ENCODE measurements around the gene RAB29. TPM values are rescaled to one million over a fixed set of nuclear protein-coding genes. Genes with fewer than 3 reads are reported as not detected.

The RAB29 gene
- total and polyA plus RNA-seq, 2 donors (not counting 3 experiments of a cell fraction or from before 2014, with no cell fraction given), result 18.1 to 18.8 TPM

GRCh38 chr1:205822397-205822796, 47.1 kb upstream of the RAB29 start:
- intact Hi-C loops (cut with micrococcal nuclease) (no loop called here), dilution Hi-C loops (cut with MboI; ENCODE audit: extremely low pct_ligation_motif_present, low sequenced_read_pairs) (no loop called here)
- no peak overlapping the region for H3K9ac ChIP-seq (replicated peaks; ENCODE audit: extremely low read depth, insufficient read depth, low read length)
- ChIA-PET POLR2A (no interaction called here), CTCF (no interaction called here)
- no peak for TF ChIP-seq CTCF (IDR thresholded peaks at IDR 0.05; ENCODE audit: extremely low read depth in 1 of 2, insufficient read depth in 1 of 2, low read depth in 1 of 2, low read length in 2 of 2)
- TF ChIP-seq GATA2 (IDR thresholded peaks at IDR 0.05; ENCODE audit: insufficient read depth, insufficient read length, low read depth, low read length), result no peak
- no peak for TF ChIP-seq MAX (IDR thresholded peaks at IDR 0.05; ENCODE audit: insufficient read depth, insufficient read length)
- no peak for TF ChIP-seq JUN (IDR thresholded peaks at IDR 0.05; ENCODE audit: borderline replicate concordance, insufficient read depth, insufficient read length, low read depth)
- TF ChIP-seq POLR2AphosphoS5 (IDR thresholded peaks at IDR 0.05; ENCODE audit: insufficient read depth, low read depth, low read length), result no peak
- TF ChIP-seq POLR2A (IDR thresholded peaks at IDR 0.05; ENCODE audit: low read depth, low read length), result no peak
- TF ChIP-seq FOS (IDR thresholded peaks at IDR 0.05; ENCODE audit: borderline replicate concordance, insufficient read depth, low read length), result no peak
- no peak for TF ChIP-seq EZH2 (IDR thresholded peaks at IDR 0.05; ENCODE audit: borderline replicate concordance, low read depth, low read length, severe bottlenecking)
- no peaks in the 10 kb centered on the region for H3K9me3 ChIP-seq (replicated peaks; ENCODE audit: control insufficient read depth, insufficient read depth, low read length)
- H3K27me3 ChIP-seq (ENCODE audit: control insufficient read depth in 2 of 2, insufficient read depth in 2 of 2, low read length in 2 of 2), result peaks cover 5 to 21% of the 10 kb centered on the region in 2 experiments
- H3K36me3 ChIP-seq (ENCODE audit: control insufficient read depth in 2 of 2, extremely low read depth in 1 of 2, insufficient read depth in 2 of 2, low read length in 2 of 2), result no peaks in the 10 kb centered on the region
- BruUV-seq (replicated peaks), result no TSS peak
- H2AFZ ChIP-seq (ENCODE audit: low read depth, low read length), result no peak overlapping the region
- H4K20me1 ChIP-seq (replicated peaks; ENCODE audit: control insufficient read depth, extremely low read depth, insufficient read depth, low read length), result no peaks in the 10 kb centered on the region
- H3K79me2 ChIP-seq (ENCODE audit: control insufficient read depth, insufficient read depth, low read length), result no peaks in the 10 kb centered on the region
- DNase-seq (ENCODE audit: low read depth, low spot score) (no peak), FAIRE-seq (no peak)
- no peak overlapping the region for H3K27ac ChIP-seq (ENCODE audit: insufficient read depth, low read depth, low read length)
- H3K4me3 ChIP-seq (replicated peaks in 1 of 3; ENCODE audit: insufficient read depth in 1 of 3, low read depth in 1 of 3, low read length in 3 of 3), result no peak overlapping the region
- no peaks in the 10 kb centered on the region for H3K4me1 ChIP-seq (ENCODE audit: control insufficient read depth, extremely low read depth, insufficient read depth, low read length)
- no peaks in the 10 kb centered on the region for H3K9me1 ChIP-seq (replicated peaks; ENCODE audit: control insufficient read depth, extremely low read depth, insufficient read depth, low read length)
- H3K4me2 ChIP-seq (ENCODE audit: insufficient read depth, low read length), result no peak overlapping the region

Data from endothelial cell of umbilical vein (primary cell).